Dendritic cell treated with granulocyte-macrophage colony-stimulating factor and Interleukin-4, amounts not matched to agents 40 ng/mL and 50 ng/mL, for 4 days (primary cell): Measurements from ENCODE around the gene PBLD.
"Not testable (repeated sequence)": the region's sequence is repeated elsewhere in the genome, so short reads cannot be mapped to it uniquely, and the experiment has no call there.

Source experiments
- H3K27ac Mint-ChIP-seq: one replicate; pipeline ENCODE4 v1.8.0; 2022; ENCODE audit warnings: mild to moderate bottlenecking, mixed read lengths
- H3K27me3 Mint-ChIP-seq: one replicate; pipeline ENCODE4 v1.8.0; 2022; ENCODE audit warnings: mild to moderate bottlenecking, mixed read lengths
- H3K36me3 Mint-ChIP-seq: one replicate; pipeline ENCODE4 v1.8.0; 2022; ENCODE audit warnings: low read depth, mixed read lengths
- H3K4me1 Mint-ChIP-seq: one replicate; pipeline ENCODE4 v1.8.0; 2022; ENCODE audit warnings: low read depth, mixed read lengths
- H3K4me3 Mint-ChIP-seq: one replicate; pipeline ENCODE4 v1.8.0; 2022; ENCODE audit warnings: mild to moderate bottlenecking, moderate library complexity, mixed read lengths
- H3K9me3 Mint-ChIP-seq: one replicate; pipeline ENCODE4 v1.8.0; 2022; ENCODE audit warnings: mixed read lengths
- intact Hi-C: fragments of 100-400 bp; cut with micrococcal nuclease; formaldehyde crosslinking; loops from one replicate; pipeline ENCODE4 v1.15.0; 2022

The PBLD gene

DNA sequence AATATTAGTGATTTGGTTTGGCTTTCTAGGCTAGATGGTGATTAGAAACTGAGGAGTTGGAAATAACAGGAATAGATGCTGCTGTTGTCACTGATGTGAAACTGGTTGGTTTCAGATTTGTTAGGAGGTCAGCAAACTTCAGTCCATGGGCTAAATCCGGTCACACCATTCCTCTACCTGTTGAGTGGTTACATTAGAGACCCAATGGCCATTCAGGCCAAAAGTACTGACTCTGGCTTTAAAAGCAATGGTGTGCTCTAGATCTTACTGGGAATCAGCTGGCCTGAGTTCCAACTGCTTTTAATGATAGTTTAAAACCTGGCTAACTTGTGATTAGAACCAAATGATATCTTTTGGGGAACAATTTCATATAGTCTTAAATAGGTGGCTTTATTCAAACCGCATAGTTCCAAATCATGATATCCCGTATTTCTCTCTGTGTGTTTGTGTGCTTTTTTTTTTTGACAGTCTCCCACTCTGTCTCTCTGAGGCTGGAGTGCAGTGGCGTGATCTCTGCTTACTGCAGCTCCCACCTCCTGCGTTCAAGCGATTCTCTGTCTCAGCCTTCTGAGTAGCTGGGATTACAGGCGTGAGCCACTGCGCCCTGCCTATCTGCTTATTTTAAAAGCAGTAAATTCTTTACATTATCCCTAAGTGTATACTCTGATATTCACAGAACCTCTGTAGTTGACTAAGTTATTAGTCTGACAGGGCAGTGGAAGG is 7.8 kb upstream of the PBLD start:
- intact Hi-C loops, result loop anchor here (10.0 kb wide), 1 partner anchor 426 kb away; no protein-coding TSS in a partner anchor
- H3K9me3 Mint-ChIP-seq, result no peaks in the 10 kb centered on the region
- no peak overlapping the region for H3K4me3 Mint-ChIP-seq
- H3K36me3 Mint-ChIP-seq, result peaks cover 89% of the 10 kb centered on the region
- no peaks in the 10 kb centered on the region for H3K27me3 Mint-ChIP-seq
- H3K4me1 Mint-ChIP-seq, result peaks cover 33% of the 10 kb centered on the region
- H3K27ac Mint-ChIP-seq, result no peak overlapping the region

DNA sequence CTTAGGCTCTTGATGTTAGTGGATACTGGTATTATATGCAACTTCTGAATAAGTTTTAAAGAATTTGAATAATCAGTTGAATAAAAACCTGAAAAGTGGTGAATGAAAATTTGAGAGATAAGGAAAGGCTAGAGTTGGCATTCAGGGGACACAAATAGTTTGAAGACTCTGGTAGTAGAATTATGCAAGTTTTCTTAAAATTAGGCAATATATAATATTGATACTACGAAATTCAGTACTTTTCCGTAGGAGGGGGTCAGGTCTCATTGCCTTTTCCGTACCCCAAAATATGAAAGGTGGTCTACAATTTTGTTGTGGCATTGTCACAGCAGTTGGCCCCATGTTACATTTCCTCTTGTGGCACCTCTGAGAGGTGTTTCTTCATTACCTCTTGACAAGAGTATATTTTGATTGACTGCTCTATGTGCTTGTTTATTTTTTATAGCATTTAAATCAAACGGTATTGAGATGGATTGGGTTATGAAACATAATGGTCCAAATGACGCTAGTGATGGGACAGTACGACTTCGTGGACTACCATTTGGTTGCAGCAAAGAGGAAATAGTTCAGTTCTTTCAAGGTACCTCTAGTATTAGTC is 4.1 kb upstream of the PBLD start:
- H3K36me3 Mint-ChIP-seq, result peaks cover 88% of the 10 kb centered on the region
- H3K27ac Mint-ChIP-seq, result no peak overlapping the region
- H3K4me3 Mint-ChIP-seq, result peak overlapping the region; percentile 17
- intact Hi-C loops, result loop anchor here (10.0 kb wide), 2 partner anchors 418 to 568 kb away; partner anchors contain the start of gene DDX50
- peaks cover 53% of the 10 kb centered on the region for H3K4me1 Mint-ChIP-seq
- H3K27me3 Mint-ChIP-seq, result no peaks in the 10 kb centered on the region
- no peaks in the 10 kb centered on the region for H3K9me3 Mint-ChIP-seq

DNA sequence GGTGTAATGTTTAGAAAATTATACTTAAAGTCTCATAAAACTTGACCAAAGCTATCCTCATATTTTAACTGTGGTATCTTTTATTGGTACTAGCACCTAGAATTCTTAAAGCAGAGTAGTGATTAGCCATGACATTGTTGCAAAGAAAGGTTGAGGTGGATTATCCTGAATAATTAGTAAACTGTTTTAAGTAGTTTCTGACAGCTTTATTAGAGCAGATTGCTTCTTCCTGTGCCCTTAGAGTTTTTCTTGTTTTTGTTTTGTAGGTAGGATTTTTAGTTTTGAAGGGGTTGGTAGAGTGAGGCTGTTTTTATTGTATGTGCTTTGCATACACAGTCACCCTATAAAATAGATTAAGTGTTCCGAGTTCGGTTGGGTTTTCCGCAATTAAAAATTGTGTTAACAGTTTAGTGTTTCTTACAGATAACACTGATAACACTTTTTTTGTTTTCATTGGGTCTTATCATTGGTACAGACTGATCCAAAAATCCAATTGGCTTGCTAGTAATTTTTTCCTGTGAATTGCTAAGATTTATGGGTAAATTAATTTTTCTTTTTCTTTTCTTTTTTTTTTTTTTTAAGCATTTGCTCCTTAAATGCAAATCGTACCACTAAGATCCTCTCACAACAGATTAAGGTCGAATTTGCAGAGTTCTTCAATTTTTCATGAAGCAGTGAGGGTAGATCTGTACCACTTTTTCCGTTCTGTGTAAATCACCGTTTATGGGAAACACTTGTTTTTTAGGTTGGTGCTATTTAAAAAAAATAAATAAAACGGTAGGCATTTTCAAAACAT is 2.1 kb upstream of the PBLD start:
- Mint-ChIP-seq H3K9me3 (no peaks in the 10 kb centered on the region), H3K4me1 (peaks cover 68% of the 10 kb centered on the region), H3K27me3 (no peaks in the 10 kb centered on the region), H3K4me3 (peak overlapping the region; percentile 99), H3K27ac (peak overlapping the region; percentile 51), H3K36me3 (peaks cover 77% of the 10 kb centered on the region)
- intact Hi-C loops, result loop anchor here (5.0 to 10.0 kb wide), 3 partner anchors 72 to 570 kb away; partner anchors contain the start of genes DDX50 and RUFY2

DNA sequence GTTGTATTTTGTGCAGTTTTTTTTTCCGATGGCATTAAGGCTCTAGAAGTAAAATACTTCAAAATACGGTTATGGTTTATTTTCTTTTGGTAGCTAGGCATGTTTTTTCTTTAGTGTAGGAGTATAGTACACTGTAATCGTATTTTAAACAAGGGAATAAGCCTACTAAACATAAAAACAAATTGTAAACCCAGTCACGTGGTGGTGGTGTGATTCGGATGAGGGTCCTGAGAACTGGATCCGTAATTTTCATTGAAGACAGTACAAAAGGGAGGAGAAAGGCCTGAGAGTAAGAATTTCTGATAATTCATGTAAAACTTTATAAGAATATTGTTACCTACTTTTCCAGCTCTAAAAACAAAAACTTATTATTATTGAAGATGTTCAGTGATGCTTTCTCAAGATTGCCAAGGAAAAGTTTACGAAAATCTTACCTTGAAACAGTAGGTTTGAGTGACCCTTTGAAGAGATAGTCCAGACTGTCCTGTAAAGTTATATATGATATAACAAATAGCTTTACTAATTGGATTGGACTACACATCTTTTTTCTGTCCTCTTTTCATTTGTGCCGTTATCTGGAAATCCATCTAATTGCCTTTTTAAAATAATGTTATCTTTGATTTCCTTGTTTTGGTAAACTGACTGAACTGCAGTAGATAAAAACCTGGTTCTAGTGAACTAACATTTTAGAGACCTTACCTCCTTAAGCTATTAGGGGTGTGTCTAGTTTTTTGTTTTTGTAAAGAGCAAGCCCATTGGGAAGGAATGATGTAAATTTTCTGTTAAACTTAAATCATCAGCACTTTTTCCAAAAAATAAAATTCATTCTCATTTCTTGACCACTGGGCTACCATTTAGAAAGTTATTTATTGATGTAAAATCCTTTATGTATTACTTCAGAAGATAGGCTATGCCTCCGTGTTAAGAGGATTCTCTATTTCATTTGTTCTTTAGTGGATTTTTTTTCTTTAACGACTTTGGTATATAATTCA is 1.0 kb upstream of the PBLD start:
- intact Hi-C loops, result loop anchor here (5.0 to 10.0 kb wide), 3 partner anchors 74 to 571 kb away; partner anchors contain the start of genes DDX50 and RUFY2
- H3K36me3 Mint-ChIP-seq, result peaks cover 66% of the 10 kb centered on the region
- H3K4me1 Mint-ChIP-seq, result peaks cover 74% of the 10 kb centered on the region
- peak overlapping the region; percentile 100 for H3K27ac Mint-ChIP-seq
- no peaks in the 10 kb centered on the region for H3K9me3 Mint-ChIP-seq
- H3K4me3 Mint-ChIP-seq, result peak overlapping the region; percentile 99
- H3K27me3 Mint-ChIP-seq, result no peaks in the 10 kb centered on the region

GRCh38 chr10:68333058-68333395 is 299 bp upstream of the PBLD start:
- H3K36me3 Mint-ChIP-seq, result peaks cover 59% of the 10 kb centered on the region
- intact Hi-C loops, result loop anchor here (5.0 to 10.0 kb wide), 3 partner anchors 74 to 572 kb away; partner anchors contain the start of genes DDX50 and RUFY2
- H3K27me3 Mint-ChIP-seq, result no peaks in the 10 kb centered on the region
- H3K27ac Mint-ChIP-seq, result peak overlapping the region; percentile 100
- H3K9me3 Mint-ChIP-seq, result no peaks in the 10 kb centered on the region
- H3K4me1 Mint-ChIP-seq, result peaks cover 76% of the 10 kb centered on the region
- H3K4me3 Mint-ChIP-seq, result peak overlapping the region; percentile 99

- peaks cover 66% of the 10 kb centered on the region for H3K4me1 Mint-ChIP-seq
- intact Hi-C loops, result loop anchor here (5.0 to 10.0 kb wide), 3 partner anchors 76 to 573 kb away; partner anchors contain the start of genes DDX50 and RUFY2
- H3K9me3 Mint-ChIP-seq, result no peaks in the 10 kb centered on the region
- peaks cover 49% of the 10 kb centered on the region for H3K36me3 Mint-ChIP-seq
- H3K27me3 Mint-ChIP-seq, result no peaks in the 10 kb centered on the region
- peak within 1 kb of the TSS; percentile 100 for H3K27ac Mint-ChIP-seq
- H3K4me3 Mint-ChIP-seq, result peak within 1 kb of the TSS; percentile 99
These were observed 1.1 kb downstream of the PBLD start, which contains the start of gene HNRNPH3 for GRCh38 chr10:68331455-68332258. HNRNPH3 (plus strand) TSS chr10:68332064; CDS start chr10:68337222, 5,158 bp downstream.

DNA sequence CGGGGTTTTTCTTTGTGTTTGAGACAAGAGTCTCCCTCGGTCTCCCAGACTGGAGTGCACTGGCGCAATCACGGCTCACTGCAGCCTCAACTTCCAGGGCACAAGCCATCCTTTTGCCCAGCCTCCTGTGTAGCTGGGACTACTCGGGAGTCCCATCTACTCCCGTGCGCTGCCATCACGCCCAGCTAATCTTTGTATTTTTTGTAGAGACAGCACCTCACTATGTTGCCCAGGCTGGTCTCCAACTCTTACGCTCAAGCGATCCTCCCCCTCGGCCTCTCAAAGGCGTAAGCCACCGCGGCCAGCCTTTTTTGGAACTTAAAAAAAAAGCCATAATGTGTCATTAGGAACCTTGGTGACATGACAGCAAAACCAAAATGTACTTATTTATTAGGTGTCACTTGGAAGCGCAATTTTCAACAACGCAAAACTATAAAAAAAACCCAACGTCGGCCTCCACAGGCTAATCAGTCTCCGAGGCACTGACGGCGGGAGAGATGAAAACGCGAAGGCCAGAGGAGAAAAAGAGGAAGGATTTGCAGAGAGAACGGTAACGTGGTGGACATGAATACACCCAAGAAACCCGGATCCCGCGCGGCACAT is 1.8 kb downstream of the PBLD start:
- H3K36me3 Mint-ChIP-seq, result peaks cover 42% of the 10 kb centered on the region
- intact Hi-C loops, result loop anchor here (5.0 to 10.0 kb wide), 3 partner anchors 76 to 574 kb away; partner anchors contain the start of genes DDX50 and RUFY2
- peak overlapping the region; percentile 100 for H3K27ac Mint-ChIP-seq
- no peaks in the 10 kb centered on the region for H3K27me3 Mint-ChIP-seq
- H3K4me3 Mint-ChIP-seq, result peak overlapping the region; percentile 99
- H3K4me1 Mint-ChIP-seq, result peaks cover 59% of the 10 kb centered on the region
- H3K9me3 Mint-ChIP-seq, result no peaks in the 10 kb centered on the region

DNA sequence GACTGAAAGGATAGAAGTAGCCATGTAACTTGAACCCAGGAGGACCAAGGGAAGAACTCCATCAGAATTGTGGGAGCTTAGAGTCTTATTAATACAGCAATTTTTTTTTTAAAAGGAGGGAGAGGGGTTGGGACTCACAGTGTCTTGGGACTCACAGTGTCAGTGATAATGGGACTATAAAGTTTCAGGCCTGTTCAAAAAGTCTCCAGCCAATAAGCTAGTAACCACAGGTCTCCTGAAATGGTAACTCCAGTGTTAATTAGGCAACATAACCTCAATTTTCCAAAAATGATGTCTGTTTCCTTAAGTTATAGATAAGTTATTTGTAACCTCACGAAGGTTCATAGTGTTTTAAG is 3.2 kb downstream of the PBLD start:
- Mint-ChIP-seq H3K27me3 (no peaks in the 10 kb centered on the region), H3K9me3 (no peaks in the 10 kb centered on the region), H3K27ac (no peak overlapping the region), H3K36me3 (peaks cover 31% of the 10 kb centered on the region), H3K4me1 (peaks cover 50% of the 10 kb centered on the region), H3K4me3 (no peak overlapping the region)
- intact Hi-C loops, result no loop called here

DNA sequence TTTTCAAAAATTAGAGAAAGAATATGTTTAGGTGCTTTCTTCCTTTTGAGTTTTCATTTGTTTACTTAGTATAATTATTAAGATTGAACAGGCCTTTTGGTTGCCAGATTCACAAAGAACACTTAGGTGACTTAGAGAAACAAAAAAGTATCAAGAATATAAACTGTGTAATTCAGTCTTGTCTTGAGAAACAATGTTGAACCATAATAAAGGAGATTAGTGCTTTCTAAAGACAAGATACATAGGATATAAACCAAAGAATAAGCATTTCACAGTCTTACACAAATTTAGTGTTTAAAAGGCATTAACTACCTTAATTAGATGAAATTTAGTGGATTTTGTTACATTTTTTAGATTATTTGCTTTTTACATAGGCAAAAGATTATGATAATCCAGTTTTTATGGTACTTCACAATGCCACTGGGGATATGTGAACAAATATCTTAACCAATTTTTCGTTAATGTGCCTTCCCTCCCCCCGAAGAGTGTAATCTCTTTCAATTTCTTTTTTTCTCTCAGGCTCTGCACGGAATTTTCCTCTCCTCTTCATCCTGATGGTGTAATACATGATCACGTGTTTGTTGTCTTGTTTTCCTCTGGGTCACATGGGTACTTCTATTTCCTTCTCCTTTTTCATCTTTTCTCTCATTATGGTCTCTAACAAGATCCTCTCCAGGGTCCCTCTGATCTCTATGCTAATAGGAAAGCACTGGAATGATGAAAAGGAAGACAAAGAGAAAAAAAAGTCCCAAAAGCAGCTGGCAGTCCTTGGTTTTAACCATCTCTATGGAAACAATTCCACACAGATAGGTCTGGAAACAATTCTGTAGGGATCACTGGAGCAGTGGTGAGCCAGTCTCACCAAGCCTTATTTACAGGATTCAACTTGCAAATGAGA is 4.6 kb downstream of the PBLD start:
- intact Hi-C loops, result no loop called here
- H3K4me3 Mint-ChIP-seq, result peak overlapping the region; percentile 44
- peaks cover 44% of the 10 kb centered on the region for H3K4me1 Mint-ChIP-seq
- H3K27ac Mint-ChIP-seq, result peak overlapping the region; percentile 68
- H3K36me3 Mint-ChIP-seq, result peaks cover 22% of the 10 kb centered on the region
- no peaks in the 10 kb centered on the region for H3K27me3 Mint-ChIP-seq
- H3K9me3 Mint-ChIP-seq, result no peaks in the 10 kb centered on the region

GRCh38 chr10:68324396-68324795 is 8.3 kb downstream of the PBLD start:
- H3K27me3 Mint-ChIP-seq, H3K9me3 Mint-ChIP-seq, H3K27ac Mint-ChIP-seq, H3K4me3 Mint-ChIP-seq, intact Hi-C loops, H3K36me3 Mint-ChIP-seq: not testable (repeated sequence)
- peaks cover 17% of the 10 kb centered on the region for H3K4me1 Mint-ChIP-seq

DNA sequence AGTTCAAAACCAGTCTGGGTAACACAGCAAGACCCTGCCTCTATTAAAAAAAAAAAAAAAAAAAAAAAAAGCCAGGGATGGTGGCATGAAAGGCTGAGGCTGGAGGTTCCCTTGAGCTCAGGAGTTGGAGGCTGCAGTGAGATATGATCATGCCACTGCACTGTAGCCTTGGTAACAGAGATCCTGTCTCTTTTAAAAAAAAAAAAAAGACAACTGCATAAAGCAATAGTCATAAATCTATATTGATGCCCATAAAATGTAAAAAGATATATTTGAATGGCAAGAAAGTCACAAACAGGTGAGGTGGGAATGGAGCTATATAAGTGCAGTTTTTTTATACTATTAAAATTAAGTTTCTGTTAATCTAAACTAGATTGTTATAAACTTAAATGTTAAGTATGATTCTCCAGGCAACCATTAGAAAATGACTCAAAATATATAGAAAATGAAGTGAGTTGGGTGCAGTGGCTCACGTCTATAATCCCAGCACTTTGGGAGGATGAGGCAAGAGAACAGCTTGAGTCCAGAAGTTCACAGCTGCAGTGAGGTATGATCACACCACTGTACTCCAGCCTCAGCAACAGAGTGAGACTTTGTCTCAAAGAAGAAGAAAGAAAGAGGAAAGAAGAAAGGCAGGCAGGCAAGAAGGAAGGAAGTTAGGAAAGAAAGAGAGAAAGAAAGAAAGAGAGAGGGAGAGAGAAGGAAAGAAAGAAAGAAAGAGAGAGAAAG is 14.2 kb downstream of the PBLD start:
- peaks cover 5% of the 10 kb centered on the region for H3K4me1 Mint-ChIP-seq
- H3K27ac Mint-ChIP-seq, result no peak overlapping the region
- no peak overlapping the region for H3K4me3 Mint-ChIP-seq
- H3K27me3 Mint-ChIP-seq, result no peaks in the 10 kb centered on the region
- H3K9me3 Mint-ChIP-seq, result peaks cover 23% of the 10 kb centered on the region
- no peaks in the 10 kb centered on the region for H3K36me3 Mint-ChIP-seq
- intact Hi-C loops, result no loop called here
